Activated naive CD4-positive, alpha-beta T cell treated with anti-CD3 and anti-CD28 coated beads for 36 hours (primary cell): ENCODE data around the gene HPS5. TPM values are rescaled to one million over a fixed set of nuclear protein-coding genes. Genes with fewer than 3 reads are reported as not detected.

Experiments
- total RNA-seq, 2 experiments: library from RNA; stranded (reverse); gene quantifications; one replicate each; pipeline ENCODE4 v1.2.3, GENCODE V29; 2021

Gene HPS5
- total RNA-seq, 2 experiments from 2014 or later, result 21.7 to 21.9 TPM

Other genes starting within 250 kb of the HPS5 start
- gene SAAL1, start 216.1 kb downstream of the HPS5 start, total RNA-seq, result 10 to 100 TPM; 36.4 to 37.0 TPM
- gene MRGPRX3, start 189.6 kb downstream of the HPS5 start, total RNA-seq, result not detected
- not detected for gene MRGPRX4, start 149.3 kb downstream of the HPS5 start, total RNA-seq
- not detected for gene SAA4, start 85.3 kb downstream of the HPS5 start, total RNA-seq
- not detected for gene SAA2, start 73.5 kb downstream of the HPS5 start, total RNA-seq
- not detected for gene SAA1, start 55.9 kb downstream of the HPS5 start, total RNA-seq
- gene GTF2H1, start 427 bp upstream of the HPS5 start, total RNA-seq, result 10 to 100 TPM; 33.4 to 34.1 TPM
- 1,000 to 10,000 TPM; 1,317 to 1,360 TPM for gene LDHA, start 72.4 kb upstream of the HPS5 start, total RNA-seq
- not detected for gene LDHC, start 90.2 kb upstream of the HPS5 start, total RNA-seq
- gene LDHAL6A, start 133.7 kb upstream of the HPS5 start, total RNA-seq, result under 1 TPM; 0.12 to 0.19 TPM
- 10 to 100 TPM; 33.2 to 40.5 TPM for gene TSG101, start 204.8 kb upstream of the HPS5 start, total RNA-seq